Endodermal cell (in vitro differentiated cells): ENCODE results near the gene RAB3C. TPM values are rescaled to one million over a fixed set of nuclear protein-coding genes. Genes with fewer than 3 reads are reported as not detected.

Source experiments
- DNase-seq: peaks from one replicate; pipeline ENCODE4 v3.0.0-alpha.2; 2017
- H3K27ac ChIP-seq: 2 replicates; pipeline ENCODE4 v1.5.1; 2013; ENCODE audit warnings: mild to moderate bottlenecking, low read depth, low read length, moderate library complexity
- H3K27me3 ChIP-seq: 2 replicates; pipeline ENCODE4 v1.6.1; 2013; ENCODE audit warnings: mild to moderate bottlenecking, low read length, moderate library complexity; ENCODE audit not compliant: insufficient read depth, control insufficient read depth, poor library complexity, severe bottlenecking
- H3K36me3 ChIP-seq: 2 replicates; pipeline ENCODE4 v1.7.0; 2013; ENCODE audit warnings: mild to moderate bottlenecking, low read length, moderate library complexity; ENCODE audit not compliant: control insufficient read depth, insufficient read depth
- H3K4me1 ChIP-seq: one replicate; pipeline ENCODE4 v1.7.0; 2013; ENCODE audit warnings: low read length; ENCODE audit not compliant: control insufficient read depth, insufficient read depth
- H3K4me3 ChIP-seq: 2 replicates; pipeline ENCODE4 v1.5.1; 2013; ENCODE audit warnings: mild to moderate bottlenecking, low read length, moderate library complexity
- H3K9ac ChIP-seq: 2 replicates; pipeline ENCODE4 v1.6.1; 2013; ENCODE audit warnings: mild to moderate bottlenecking, low read length, moderate library complexity; ENCODE audit not compliant: poor library complexity, severe bottlenecking; ENCODE audit errors: extremely low read depth
- H3K9me3 ChIP-seq: 2 replicates; pipeline ENCODE4 v1.6.1; 2013; ENCODE audit warnings: mild to moderate bottlenecking, low read length, moderate library complexity; ENCODE audit not compliant: control insufficient read depth
- H3K27ac Mint-ChIP-seq: 2 replicates; pipeline ENCODE4 v1.8.0; 2020; ENCODE audit warnings: mixed read lengths
- H3K27me3 Mint-ChIP-seq: 2 replicates; pipeline ENCODE4 v1.8.0; 2021; ENCODE audit warnings: mild to moderate bottlenecking, mixed read lengths; ENCODE audit not compliant: insufficient read depth
- H3K36me3 Mint-ChIP-seq: 2 replicates; pipeline ENCODE4 v1.8.0; 2020; ENCODE audit warnings: low read depth, mixed read lengths
- H3K4me1 Mint-ChIP-seq: 2 replicates; pipeline ENCODE4 v1.8.0; 2020; ENCODE audit warnings: mixed read lengths
- H3K4me3 Mint-ChIP-seq: 2 replicates; pipeline ENCODE4 v1.8.0; 2020; ENCODE audit warnings: mild to moderate bottlenecking, moderate library complexity, mixed read lengths
- H3K9me3 Mint-ChIP-seq: 2 replicates; pipeline ENCODE4 v1.8.0; 2020; ENCODE audit warnings: mild to moderate bottlenecking, mixed read lengths
- CTCF ChIP-seq: fragments of 200-600 bp; sonication (generic); conservative IDR thresholded peaks from 2 replicates; pipeline ENCODE4 v1.5.0; 2021; ENCODE audit warnings: antibody characterized with exemption, mild to moderate bottlenecking
- WGBS, 2 experiments: methylation state at CpG; one replicate each; pipeline versions ENCODE4 v1.1.5 to v1.1.7; 2013; ENCODE audit warnings: missing lambda C conversion rate in 2 of 2, mixed read lengths in 1 of 2; ENCODE audit not compliant: insufficient coverage in 1 of 2, insufficient read length in 1 of 2; 5-methylcytosine and 5-hydroxymethylcytosine counted together
- total RNA-seq, 2 donors: library from RNA; stranded (reverse); fragmentation: NEBNext Ultra II Directional in 1 of 2; extraction: Animal tissue kit (Norgen Biotek cat#: 25700) in 1 of 2; gene quantifications; 2 replicates in 1 of 2; 3 replicates in 1 of 2; pipeline ENCODE4 v1.2.1, GENCODE V29; 2021

RAB3C gene
- total RNA-seq, 2 donors from 2014 or later = 5.8 to 15.1 TPM

GRCh38 chr5:58750036-58750435, 167.2 kb downstream of the RAB3C start:
- Mint-ChIP-seq H3K9me3 (no peaks in the 10 kb centered on the region), H3K36me3 (no peaks in the 10 kb centered on the region), H3K27me3 (no peaks in the 10 kb centered on the region), H3K4me3 (no peak overlapping the region), H3K4me1 (peaks cover 11% of the 10 kb centered on the region), H3K27ac (no peak overlapping the region)
- no peak for TF ChIP-seq CTCF
- no peak for DNase-seq
- Histone ChIP-seq H3K27ac (no peak overlapping the region), H3K9ac (no peak overlapping the region), H3K4me3 (no peak overlapping the region), H3K36me3 (no peaks in the 10 kb centered on the region), H3K9me3 (no peaks in the 10 kb centered on the region), H3K4me1 (peaks cover 7% of the 10 kb centered on the region), H3K27me3 (no peaks in the 10 kb centered on the region)

DNA sequence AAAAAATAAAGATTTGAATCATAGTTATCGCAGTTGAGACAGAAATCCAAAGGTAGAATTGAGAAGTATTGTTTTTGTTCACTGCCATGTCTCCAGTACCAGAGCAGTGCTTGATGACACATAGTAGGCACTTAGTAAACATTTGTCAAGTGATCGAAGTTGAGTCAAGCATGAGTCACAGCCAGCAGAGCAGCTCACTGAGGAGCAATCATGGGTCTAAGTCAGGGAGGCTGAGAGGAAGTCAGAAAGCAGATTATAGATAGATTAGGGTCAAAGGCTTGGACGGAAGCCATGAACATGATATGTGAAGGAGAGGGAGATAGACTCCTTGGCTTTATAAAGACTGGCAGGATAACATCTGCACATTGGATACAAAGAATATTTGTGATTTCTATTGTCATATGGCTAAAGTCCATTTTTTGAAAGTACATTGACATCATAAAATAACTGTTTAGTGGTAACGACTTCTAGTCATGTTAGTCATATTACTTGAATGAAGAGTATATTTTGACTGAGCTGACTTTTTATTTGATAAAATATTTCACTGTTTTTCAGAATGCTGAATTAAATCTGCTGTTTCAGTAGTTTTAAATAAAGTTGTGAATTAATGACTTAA, 168.5 kb downstream of the RAB3C start:
- H3K9me3 ChIP-seq = no peaks in the 10 kb centered on the region
- H3K36me3 ChIP-seq = no peaks in the 10 kb centered on the region
- H3K4me3 ChIP-seq = no peak overlapping the region
- no peak for DNase-seq
- no peaks in the 10 kb centered on the region for H3K36me3 Mint-ChIP-seq
- WGBS, 2 experiments = 92 to 97% methylated on average over 4 of the region's 4 CpGs
- H3K27me3 Mint-ChIP-seq = no peaks in the 10 kb centered on the region
- no peak overlapping the region for H3K27ac ChIP-seq
- no peak overlapping the region for H3K27ac Mint-ChIP-seq
- no peak for TF ChIP-seq CTCF
- no peaks in the 10 kb centered on the region for H3K27me3 ChIP-seq
- no peak overlapping the region for H3K9ac ChIP-seq
- peaks cover 1% of the 10 kb centered on the region for H3K4me1 ChIP-seq
- H3K4me1 Mint-ChIP-seq = peaks cover 1% of the 10 kb centered on the region
- H3K4me3 Mint-ChIP-seq = no peak overlapping the region
- H3K9me3 Mint-ChIP-seq = no peaks in the 10 kb centered on the region

DNA sequence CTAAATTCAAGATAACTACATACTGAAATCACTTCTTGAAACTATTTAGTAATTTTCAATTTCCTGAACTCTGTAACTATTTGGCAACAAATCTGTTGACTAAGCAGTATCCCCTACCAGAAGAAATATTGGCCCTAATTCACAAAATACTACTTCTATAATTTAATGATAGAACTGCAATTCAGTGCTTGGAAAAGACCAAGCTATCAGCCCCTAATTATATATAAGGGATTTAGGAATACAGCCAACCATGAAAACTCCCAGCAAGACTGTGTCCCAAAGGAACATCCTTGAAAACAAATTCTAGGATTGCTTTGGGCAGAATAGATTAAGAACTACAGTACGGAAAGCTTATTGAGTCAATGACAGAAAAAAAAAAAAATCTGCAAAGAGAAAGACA, 169.2 kb downstream of the RAB3C start:
- H3K4me3 ChIP-seq = no peak overlapping the region
- no peaks in the 10 kb centered on the region for H3K27me3 ChIP-seq
- Mint-ChIP-seq H3K4me3 (no peak overlapping the region), H3K27ac (no peak overlapping the region), H3K9me3 (no peaks in the 10 kb centered on the region), H3K4me1 (no peaks in the 10 kb centered on the region), H3K36me3 (no peaks in the 10 kb centered on the region), H3K27me3 (no peaks in the 10 kb centered on the region)
- no peak for DNase-seq
- TF ChIP-seq CTCF = no peak
- H3K9ac ChIP-seq = no peak overlapping the region
- WGBS, 2 experiments = 98 to 100% methylated on average over 1 of the region's 1 CpG
- no peaks in the 10 kb centered on the region for H3K4me1 ChIP-seq
- H3K27ac ChIP-seq = no peak overlapping the region
- no peaks in the 10 kb centered on the region for H3K36me3 ChIP-seq
- no peaks in the 10 kb centered on the region for H3K9me3 ChIP-seq
